Left kidney (tissue), 2 donors: ENCODE results near the gene COG5. TPM values are rescaled to one million over a fixed set of nuclear protein-coding genes. Genes with fewer than 3 reads are reported as not detected.

Source experiments
- DNase-seq: peaks from one replicate; pipeline ENCODE4 v3.0.0-alpha.2; 2013
- polyA plus RNA-seq: library from polyadenylated mRNA; unstranded; fragments of 120-200 nt; gene quantifications from one replicate; pipeline ENCODE4 v1.2.1, GENCODE V29; 2013; ENCODE audit not compliant: insufficient read length

COG5 gene
- polyA plus RNA-seq, 1 donor, result 37.7 TPM

GRCh38 chr7:107506674-107507339, 56.9 kb downstream of the COG5 start:
- peak; percentile 30 for DNase-seq

GRCh38 chr7:107505997-107506673, 57.6 kb downstream of the COG5 start:
- DNase-seq, result peak; percentile 31

GRCh38 chr7:107505362-107505761, 58.4 kb downstream of the COG5 start:
- DNase-seq, result no peak

GRCh38 chr7:107503687-107504086, 60.0 kb downstream of the COG5 start:
- DNase-seq, result no peak

- DNase-seq, result no peak
These were observed 60.9 kb downstream of the COG5 start for GRCh38 chr7:107502797-107503196.

- DNase-seq, result no peak
These were observed 61.6 kb downstream of the COG5 start for GRCh38 chr7:107502154-107502553.

- no peak for DNase-seq
These were observed 62.1 kb downstream of the COG5 start for GRCh38 chr7:107501593-107501992.

- DNase-seq, result no peak
These were observed 64.0 kb downstream of the COG5 start for GRCh38 chr7:107499731-107500130.

- no peak for DNase-seq
These were observed 68.2 kb downstream of the COG5 start for GRCh38 chr7:107495516-107495915.

GRCh38 chr7:107494884-107495283, 68.8 kb downstream of the COG5 start:
- no peak for DNase-seq

GRCh38 chr7:107494315-107494751, 69.4 kb downstream of the COG5 start:
- DNase-seq, result no peak

- no peak for DNase-seq
These were observed 70.8 kb downstream of the COG5 start for GRCh38 chr7:107492875-107493274.

- no peak for DNase-seq
These were observed 77.7 kb downstream of the COG5 start for GRCh38 chr7:107486041-107486440.

- DNase-seq, result no peak
These were observed 81.1 kb downstream of the COG5 start for GRCh38 chr7:107482571-107482970.

GRCh38 chr7:107480932-107481331, 82.8 kb downstream of the COG5 start:
- no peak for DNase-seq

- no peak for DNase-seq
These were observed 84.4 kb downstream of the COG5 start for GRCh38 chr7:107479303-107479702.

- no peak for DNase-seq
These were observed 89.6 kb downstream of the COG5 start for GRCh38 chr7:107474104-107474521.

- DNase-seq, result no peak
These were observed 91.6 kb downstream of the COG5 start for GRCh38 chr7:107472116-107472515.

- no peak for DNase-seq
These were observed 92.2 kb downstream of the COG5 start for GRCh38 chr7:107471292-107472070.

- DNase-seq, result no peak
These were observed 93.8 kb downstream of the COG5 start, which contains the start of gene GPR22 for GRCh38 chr7:107469929-107470328. Gene GPR22 (plus strand): TSS chr7:107470057. CDS start chr7:107474061, 4,004 bp downstream.

GRCh38 chr7:107468824-107469223, 94.9 kb downstream of the COG5 start:
- no peak for DNase-seq

- no peak for DNase-seq
These were observed 95.7 kb downstream of the COG5 start for GRCh38 chr7:107467972-107468371.

GRCh38 chr7:107464666-107465226, 99.0 kb downstream of the COG5 start:
- DNase-seq, result no peak
